ENCODE results near the gene CLSTN2. TPM values are rescaled to one million over a fixed set of nuclear protein-coding genes. Genes with fewer than 3 reads are reported as not detected.

CLSTN2 gene
- total and polyA plus RNA-seq, 2 experiments from 2014 or later: 23.0 to 27.0 TPM

DNA sequence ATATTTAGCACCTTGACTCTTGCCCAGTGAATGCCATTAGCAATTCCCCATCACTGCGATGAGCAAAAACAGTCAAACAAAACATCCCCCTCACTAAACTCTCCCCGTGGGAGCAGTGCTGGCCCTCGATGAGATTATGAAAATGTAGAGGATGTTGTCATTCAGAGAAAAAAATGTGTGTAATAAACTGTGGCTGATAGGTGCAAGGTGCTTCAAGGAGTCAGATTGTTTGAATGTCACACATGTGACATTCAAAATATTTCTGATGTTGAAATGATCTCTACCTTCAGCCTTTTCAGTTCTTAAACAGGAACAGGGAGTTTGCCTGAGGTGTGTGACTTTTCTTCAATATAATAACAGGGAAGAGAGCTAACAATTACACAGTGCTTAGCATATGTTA, 461.1 kb downstream of the CLSTN2 start:
- Histone ChIP-seq H3K9me3 (ENCODE audit: low read depth) (no peaks in the 10 kb centered on the region), H3K9me2 (replicated peaks; ENCODE audit: insufficient read depth) (no peaks in the 10 kb centered on the region), H2AFZ (no peak overlapping the region), H3K4me2 (no peak overlapping the region), H3K27me3 (no peaks in the 10 kb centered on the region), H4K20me1 (ENCODE audit: insufficient read depth, poor library complexity, severe bottlenecking) (no peaks in the 10 kb centered on the region), H3K79me2 (no peaks in the 10 kb centered on the region), H3K36me3 (replicated peaks; ENCODE audit: insufficient read depth, low read depth) (no peaks in the 10 kb centered on the region), H3K4me1 (ENCODE audit: insufficient read depth) (no peaks in the 10 kb centered on the region), H3K27ac (no peak overlapping the region), H3K4me3 (no peak overlapping the region)
- WGBS (ENCODE audit: low lambda C conversion rate, missing lambda C conversion rate): 63% methylated on average over 3 of the region's 3 CpGs
- TF ChIP-seq CTCF (IDR thresholded peaks at IDR 0.05; ENCODE audit: poor library complexity): no peak
- no peak for TF ChIP-seq EZH2phosphoT487 (IDR thresholded peaks at IDR 0.05; ENCODE audit: low read depth, severe bottlenecking, unreplicated experiment)
- no peak for TF ChIP-seq EZH2 (IDR thresholded peaks at IDR 0.05; ENCODE audit: borderline replicate concordance)
- no peak for DNase-seq (ENCODE audit: low spot score)

DNA sequence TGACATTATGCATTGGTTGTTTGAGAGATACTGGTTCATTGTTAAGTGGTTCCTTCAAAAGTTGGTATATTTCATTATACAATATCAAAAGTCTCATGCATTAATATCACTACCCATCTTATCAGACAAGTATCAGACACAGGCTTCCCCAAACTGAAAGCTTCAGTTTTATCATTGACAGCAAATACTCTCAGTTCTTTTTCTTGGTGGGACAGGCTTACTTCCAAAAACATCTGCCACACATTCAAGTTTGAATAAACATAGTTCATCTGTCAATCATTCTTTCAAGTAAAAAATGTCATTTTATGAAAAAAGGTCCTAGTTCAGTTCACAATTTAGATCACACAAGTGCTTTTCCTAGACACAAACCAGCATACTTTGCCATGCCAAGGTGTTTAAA, 462.9 kb downstream of the CLSTN2 start:
- TF ChIP-seq EZH2phosphoT487 (IDR thresholded peaks at IDR 0.05; ENCODE audit: low read depth, severe bottlenecking, unreplicated experiment): no peak
- no peak for TF ChIP-seq EZH2 (IDR thresholded peaks at IDR 0.05; ENCODE audit: borderline replicate concordance)
- no peak for TF ChIP-seq CTCF (IDR thresholded peaks at IDR 0.05; ENCODE audit: poor library complexity)
- no peaks in the 10 kb centered on the region for H3K4me1 ChIP-seq (ENCODE audit: insufficient read depth)

DNA sequence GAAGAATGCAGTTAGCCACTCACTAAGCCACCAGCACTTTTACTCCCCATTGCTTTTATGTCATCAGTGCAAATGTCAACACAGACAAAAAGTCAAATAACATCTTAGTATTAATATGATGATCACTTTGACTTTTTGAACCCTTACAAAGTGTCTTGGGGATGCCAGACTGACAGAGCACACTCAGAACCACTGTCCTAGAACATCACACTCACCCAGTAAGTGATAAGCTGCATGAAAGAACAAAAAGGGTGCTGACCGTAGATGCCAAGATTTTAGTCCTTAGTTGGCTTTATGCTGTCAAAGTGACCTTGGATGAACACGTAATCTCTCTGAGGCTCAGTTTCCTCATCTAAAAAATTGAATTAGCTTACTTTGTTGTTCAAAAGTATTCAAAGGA, 463.4 kb downstream of the CLSTN2 start:
- Histone ChIP-seq H3K27ac (no peak overlapping the region), H3K4me2 (no peak overlapping the region), H3K4me3 (no peak overlapping the region), H3K9me3 (ENCODE audit: low read depth) (no peaks in the 10 kb centered on the region), H2AFZ (no peak overlapping the region), H4K20me1 (ENCODE audit: insufficient read depth, poor library complexity, severe bottlenecking) (no peaks in the 10 kb centered on the region), H3K36me3 (replicated peaks; ENCODE audit: insufficient read depth, low read depth) (no peaks in the 10 kb centered on the region), H3K27me3 (no peaks in the 10 kb centered on the region), H3K4me1 (ENCODE audit: insufficient read depth) (no peaks in the 10 kb centered on the region), H3K79me2 (no peaks in the 10 kb centered on the region), H3K9me2 (replicated peaks; ENCODE audit: insufficient read depth) (no peaks in the 10 kb centered on the region)
- DNase-seq (ENCODE audit: low spot score): no peak
- no peak for TF ChIP-seq CTCF (IDR thresholded peaks at IDR 0.05; ENCODE audit: poor library complexity)
- TF ChIP-seq EZH2phosphoT487 (IDR thresholded peaks at IDR 0.05; ENCODE audit: low read depth, severe bottlenecking, unreplicated experiment): no peak
- TF ChIP-seq EZH2 (IDR thresholded peaks at IDR 0.05; ENCODE audit: borderline replicate concordance): no peak
- 83% methylated on average over 2 of the region's 2 CpGs for WGBS (ENCODE audit: low lambda C conversion rate, missing lambda C conversion rate)

More for the DNA sequence above, 462.9 kb downstream of the CLSTN2 start:
- Histone ChIP-seq H2AFZ (no peak overlapping the region), H4K20me1 (ENCODE audit: insufficient read depth, poor library complexity, severe bottlenecking) (no peaks in the 10 kb centered on the region), H3K9me3 (ENCODE audit: low read depth) (no peaks in the 10 kb centered on the region), H3K79me2 (no peaks in the 10 kb centered on the region), H3K36me3 (replicated peaks; ENCODE audit: insufficient read depth, low read depth) (no peaks in the 10 kb centered on the region), H3K27me3 (no peaks in the 10 kb centered on the region), H3K4me2 (no peak overlapping the region), H3K9me2 (replicated peaks; ENCODE audit: insufficient read depth) (no peaks in the 10 kb centered on the region), H3K4me3 (no peak overlapping the region), H3K27ac (no peak overlapping the region)
- no peak for DNase-seq (ENCODE audit: low spot score)

DNA sequence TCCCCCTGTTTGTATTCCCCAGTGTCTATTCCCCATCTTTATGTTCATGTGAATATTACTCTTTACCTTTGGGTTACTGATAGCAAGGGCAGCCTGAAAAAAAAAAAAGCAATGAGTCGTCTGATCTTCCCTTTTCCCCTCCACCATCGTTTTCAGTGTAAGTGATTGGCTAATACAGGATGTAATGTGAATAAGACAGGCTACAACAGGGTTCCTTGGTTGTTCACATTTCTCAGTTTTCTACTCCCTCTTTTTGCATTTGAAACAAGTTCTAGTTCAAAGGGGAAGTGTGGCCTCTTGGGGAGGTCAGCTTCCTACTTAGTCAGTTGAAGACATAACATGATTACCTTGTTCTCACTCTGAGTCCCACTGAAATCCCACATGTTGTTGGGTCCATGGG, 464.9 kb downstream of the CLSTN2 start:
- no peaks in the 10 kb centered on the region for H3K9me3 ChIP-seq (ENCODE audit: low read depth)
- H3K27ac ChIP-seq: no peak overlapping the region
- H3K79me2 ChIP-seq: no peaks in the 10 kb centered on the region
- TF ChIP-seq EZH2phosphoT487 (IDR thresholded peaks at IDR 0.05; ENCODE audit: low read depth, severe bottlenecking, unreplicated experiment): no peak
- no peak for TF ChIP-seq CTCF (IDR thresholded peaks at IDR 0.05; ENCODE audit: poor library complexity)
- TF ChIP-seq EZH2 (IDR thresholded peaks at IDR 0.05; ENCODE audit: borderline replicate concordance): no peak
- no peaks in the 10 kb centered on the region for H3K4me1 ChIP-seq (ENCODE audit: insufficient read depth)
- 69% methylated on average over 2 of the region's 2 CpGs for WGBS (ENCODE audit: low lambda C conversion rate, missing lambda C conversion rate)
- H2AFZ ChIP-seq: no peak overlapping the region
- H3K36me3 ChIP-seq (replicated peaks; ENCODE audit: insufficient read depth, low read depth): no peaks in the 10 kb centered on the region
- DNase-seq (ENCODE audit: low spot score): no peak
- H3K27me3 ChIP-seq: no peaks in the 10 kb centered on the region
- no peaks in the 10 kb centered on the region for H3K9me2 ChIP-seq (replicated peaks; ENCODE audit: insufficient read depth)
- H4K20me1 ChIP-seq (ENCODE audit: insufficient read depth, poor library complexity, severe bottlenecking): no peaks in the 10 kb centered on the region
- no peak overlapping the region for H3K4me3 ChIP-seq
- no peak overlapping the region for H3K4me2 ChIP-seq

All from hepatocyte (in vitro differentiated cells).